Fibroblast of mammary gland (primary cell): Measurements from ENCODE around the gene BEND6.
A peak's percentile ranks its signal among the peaks of the same experiment; 100 is the strongest.
"Not testable (repeated sequence)": the region's sequence is repeated elsewhere in the genome, so short reads cannot be mapped to it uniquely, and the experiment has no call there.

Experiments used
- DNase-seq: peaks from one replicate; pipeline ENCODE4 v3.0.0-alpha.2; 2010; ENCODE audit warnings: low read depth
- H3K4me3 ChIP-seq: 2 replicates; pipeline ENCODE4 v1.5.1; 2011; ENCODE audit warnings: low read depth, mild to moderate bottlenecking, low read length, moderate library complexity; ENCODE audit not compliant: control insufficient read depth
- TF ChIP-seq, protein P1 (sequence below): conservative IDR thresholded peaks from 2 replicates; pipeline ENCODE4 v1.5.1; 2011; ENCODE audit warnings: low read depth, low read length, inconsistent platforms; ENCODE audit not compliant: control insufficient read depth, insufficient read depth

The BEND6 gene

DNA sequence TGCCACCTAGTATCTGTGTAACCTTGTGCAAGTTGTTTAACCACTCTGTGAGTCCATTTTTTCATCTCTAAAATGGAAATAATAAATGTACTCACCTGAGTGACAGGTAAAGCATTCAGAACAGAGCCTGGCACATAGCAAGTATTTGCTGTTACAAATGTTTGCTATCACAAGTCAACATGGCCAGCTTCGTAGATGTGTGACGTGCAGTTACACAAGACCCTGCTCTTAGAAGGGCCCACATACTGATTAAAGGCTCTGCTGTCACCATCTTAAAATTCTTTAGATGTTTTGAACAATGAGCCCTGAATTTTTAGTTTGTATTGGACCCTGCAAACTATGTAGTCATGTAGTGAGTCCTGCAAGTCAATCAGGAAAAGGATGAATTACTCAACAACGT is 51.2 kb downstream of the BEND6 start:
- no peak for DNase-seq
- TF ChIP-seq, protein P1, sequence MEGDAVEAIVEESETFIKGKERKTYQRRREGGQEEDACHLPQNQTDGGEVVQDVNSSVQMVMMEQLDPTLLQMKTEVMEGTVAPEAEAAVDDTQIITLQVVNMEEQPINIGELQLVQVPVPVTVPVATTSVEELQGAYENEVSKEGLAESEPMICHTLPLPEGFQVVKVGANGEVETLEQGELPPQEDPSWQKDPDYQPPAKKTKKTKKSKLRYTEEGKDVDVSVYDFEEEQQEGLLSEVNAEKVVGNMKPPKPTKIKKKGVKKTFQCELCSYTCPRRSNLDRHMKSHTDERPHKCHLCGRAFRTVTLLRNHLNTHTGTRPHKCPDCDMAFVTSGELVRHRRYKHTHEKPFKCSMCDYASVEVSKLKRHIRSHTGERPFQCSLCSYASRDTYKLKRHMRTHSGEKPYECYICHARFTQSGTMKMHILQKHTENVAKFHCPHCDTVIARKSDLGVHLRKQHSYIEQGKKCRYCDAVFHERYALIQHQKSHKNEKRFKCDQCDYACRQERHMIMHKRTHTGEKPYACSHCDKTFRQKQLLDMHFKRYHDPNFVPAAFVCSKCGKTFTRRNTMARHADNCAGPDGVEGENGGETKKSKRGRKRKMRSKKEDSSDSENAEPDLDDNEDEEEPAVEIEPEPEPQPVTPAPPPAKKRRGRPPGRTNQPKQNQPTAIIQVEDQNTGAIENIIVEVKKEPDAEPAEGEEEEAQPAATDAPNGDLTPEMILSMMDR, result no peak
- H3K4me3 ChIP-seq, result no peak overlapping the region

DNA sequence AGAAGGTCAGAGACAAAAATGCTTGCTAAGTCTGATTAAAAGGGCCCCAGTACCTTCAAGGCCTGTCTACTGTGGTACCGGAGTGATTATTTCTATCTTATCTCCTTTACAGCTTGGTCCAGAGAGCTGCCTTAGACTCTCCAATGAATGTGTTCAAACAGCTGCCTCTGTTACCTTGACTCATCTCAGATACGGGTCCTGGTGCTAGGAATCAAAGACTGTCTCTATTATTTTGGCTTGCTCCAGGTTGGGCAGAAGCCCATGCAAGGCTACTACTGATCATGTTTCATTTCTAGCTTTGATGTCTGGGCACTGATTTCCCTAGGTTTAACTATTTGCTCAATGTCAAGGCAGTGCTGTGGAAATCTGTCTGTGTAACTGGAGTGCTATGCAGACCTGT is 53.2 kb downstream of the BEND6 start:
- H3K4me3 ChIP-seq, DNase-seq: not testable (repeated sequence)

DNA sequence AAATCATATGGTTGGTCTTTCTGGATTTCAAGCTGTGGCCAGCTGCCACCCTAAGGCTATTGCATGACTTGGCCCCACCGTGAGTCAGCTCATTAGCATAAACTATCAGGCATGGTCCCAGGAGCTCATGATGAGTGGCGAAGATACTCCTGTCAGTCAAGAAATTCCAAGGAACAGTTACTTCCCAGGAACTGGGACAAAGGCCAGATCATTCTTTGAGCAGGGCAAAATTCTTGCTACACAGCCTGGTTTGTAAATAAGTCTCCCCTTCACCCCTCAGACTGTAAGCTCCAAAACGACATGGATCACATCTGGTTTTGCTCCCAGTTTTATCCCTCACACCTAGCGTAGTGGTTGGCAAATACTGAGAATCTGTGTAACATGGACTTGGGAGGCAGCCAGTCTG is 58.6 kb downstream of the BEND6 start:
- TF ChIP-seq, protein P1, result no peak
- DNase-seq, result peak; percentile 90
- no peak overlapping the region for H3K4me3 ChIP-seq

DNA sequence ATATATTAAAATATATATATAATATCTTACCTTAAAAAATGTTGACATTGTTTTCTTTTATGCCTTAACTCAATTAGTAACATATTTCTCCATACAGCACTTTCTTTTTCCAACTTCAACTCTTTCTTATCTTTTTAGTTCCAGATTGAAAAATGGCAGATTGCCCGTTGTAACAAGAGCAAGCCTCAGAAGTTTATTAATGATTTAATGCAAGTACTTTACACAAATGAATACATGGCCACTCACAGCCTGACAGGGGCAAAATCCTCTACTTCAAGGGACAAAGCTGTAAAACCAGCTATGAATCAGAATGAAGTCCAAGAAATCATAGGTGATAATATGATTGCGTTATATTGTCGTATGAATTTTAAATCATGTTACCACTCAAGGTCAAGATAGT is 62.2 kb downstream of the BEND6 start:
- H3K4me3 ChIP-seq, result no peak overlapping the region
- DNase-seq, result no peak
- TF ChIP-seq, protein P1, result no peak

DNA sequence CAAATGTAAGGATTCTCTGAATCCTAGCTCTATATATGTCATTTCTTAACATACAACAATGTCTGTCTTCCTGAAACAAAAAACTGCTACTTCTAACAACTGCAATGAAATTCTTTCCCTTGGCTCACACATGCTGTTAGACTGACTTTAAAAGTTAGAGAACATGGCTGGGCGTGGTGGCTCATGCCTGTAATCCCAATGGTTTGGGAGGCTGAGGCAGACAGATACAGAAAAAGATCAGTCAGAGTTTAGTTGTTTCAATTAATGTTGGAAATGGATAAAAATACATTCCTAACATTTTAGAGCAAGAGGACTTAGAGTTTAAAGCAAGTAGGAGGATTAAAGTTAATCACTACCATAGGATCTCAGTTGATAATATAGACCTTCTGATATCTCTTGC is 62.9 kb downstream of the BEND6 start:
- TF ChIP-seq, protein P1, result no peak
- H3K4me3 ChIP-seq, result no peak overlapping the region
- DNase-seq, result no peak

DNA sequence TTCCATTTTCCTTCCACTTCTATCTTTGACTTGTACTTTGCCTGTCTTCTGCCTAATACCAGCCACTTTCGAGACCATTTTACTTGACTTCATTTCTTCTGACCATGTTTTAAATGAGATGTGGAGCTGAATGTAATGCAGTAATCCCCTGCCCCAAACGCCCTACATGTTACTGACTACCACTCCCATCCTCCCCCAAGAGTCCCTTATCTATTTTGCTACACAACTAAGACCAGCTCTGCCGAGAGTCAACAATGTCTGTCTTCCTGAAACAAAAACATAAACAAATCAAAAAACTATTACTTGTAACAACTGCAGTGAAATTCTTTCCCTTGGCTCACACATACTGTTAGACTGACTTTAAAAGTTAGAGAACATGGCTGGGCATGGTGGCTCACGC is 64.5 kb downstream of the BEND6 start:
- H3K4me3 ChIP-seq, result no peak overlapping the region
- no peak for DNase-seq
- TF ChIP-seq, protein P1, result no peak

DNA sequence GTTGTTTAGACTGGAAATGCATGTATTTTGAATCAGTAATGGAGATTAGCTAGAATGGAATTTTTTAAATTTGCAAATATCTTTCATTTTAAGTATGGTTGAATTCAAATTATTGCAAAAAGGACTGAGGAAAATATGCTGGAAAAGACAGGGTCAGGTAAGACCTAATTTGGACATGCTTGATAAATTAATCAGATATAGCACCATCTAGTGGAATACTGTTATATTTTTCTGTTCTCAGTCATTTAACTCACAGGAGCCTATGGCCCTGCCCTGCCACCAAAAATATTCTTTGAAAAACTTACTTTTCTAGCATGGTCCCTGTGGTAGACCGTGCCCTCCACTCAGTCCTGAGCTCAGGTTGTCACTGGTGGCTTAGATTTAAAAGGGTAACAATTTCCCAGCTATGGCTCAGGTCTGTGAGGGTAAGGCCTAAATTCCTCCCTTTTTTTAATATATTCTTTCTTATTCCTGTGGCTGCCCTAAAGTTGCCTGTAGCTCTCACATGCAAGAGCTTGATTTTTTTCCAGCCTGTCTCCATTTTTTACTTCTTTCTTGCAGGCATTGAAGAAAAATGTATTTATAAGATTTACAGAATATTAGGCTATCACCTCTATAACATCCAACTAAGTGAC is 66.3 kb downstream of the BEND6 start:
- peak; percentile 66 for DNase-seq
- TF ChIP-seq, protein P1, result peak; percentile 44

DNA sequence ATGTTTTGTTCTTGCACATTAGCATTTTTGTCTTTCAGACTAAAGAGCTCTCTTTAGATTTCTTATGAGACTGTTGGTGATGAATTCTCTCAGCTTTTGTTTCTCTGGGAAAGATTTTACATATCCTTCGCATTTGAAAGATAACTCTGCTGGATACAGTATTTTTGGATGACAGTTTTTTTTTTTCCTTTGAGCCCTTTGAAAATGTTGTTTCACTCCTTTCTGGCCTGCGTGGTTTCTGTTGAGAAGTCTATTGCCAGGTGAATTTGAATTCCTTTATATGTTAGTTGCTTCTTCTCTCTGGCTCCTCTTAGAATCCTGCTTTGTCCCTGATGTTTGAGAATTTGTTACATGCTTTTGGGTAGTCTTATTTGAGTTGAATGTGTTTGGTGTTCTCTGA is 69.4 kb downstream of the BEND6 start:
- no peak for DNase-seq

More for the DNA sequence above, 66.3 kb downstream of the BEND6 start:
- H3K4me3 ChIP-seq, result no peak overlapping the region

More for the DNA sequence above, 69.4 kb downstream of the BEND6 start:
- TF ChIP-seq, protein P1, result no peak
- no peak overlapping the region for H3K4me3 ChIP-seq
